MCF 10A (cell line): ENCODE measurements around the gene PLPPR1. TPM values are rescaled to one million over a fixed set of nuclear protein-coding genes. Genes with fewer than 3 reads are reported as not detected.

Source experiments
- BruUV-seq: library from RNA; stranded (reverse); fragments of 400-500 nt; replicated peaks from 2 replicates; lab custom pipeline; 2021; lab: Mats Ljungman, UMichigan
- CTCF ChIA-PET: fragments of 300-600 bp; sonication (Branson Sonifier 250); formaldehyde crosslinking; extraction: SDS; loops from one replicate; lab custom pipeline; 2021; ENCODE audit warnings: antibody characterized with exemption, inconsistent platforms; lab: Yijun Ruan, JAX
- POLR2A ChIA-PET: fragments of 300-600, 350-650 bp; sonication (Branson Sonifier 250); formaldehyde crosslinking; extraction: SDS; loops from one replicate; lab custom pipeline; 2020; ENCODE audit warnings: antibody characterized with exemption, inconsistent platforms; lab: Yijun Ruan, JAX
- DNase-seq: peaks from one replicate; pipeline ENCODE4 v3.0.0-alpha.2; 2018; ENCODE audit not compliant: unreplicated experiment
- H3K27ac Mint-ChIP-seq: one replicate; pipeline ENCODE4 v1.8.0; 2022; ENCODE audit warnings: mild to moderate bottlenecking, low read depth, mixed read lengths; ENCODE audit not compliant: unreplicated experiment
- H3K27me3 Mint-ChIP-seq: one replicate; pipeline ENCODE4 v1.8.0; 2022; ENCODE audit warnings: mixed read lengths; ENCODE audit not compliant: insufficient read depth, unreplicated experiment
- H3K36me3 Mint-ChIP-seq: one replicate; pipeline ENCODE4 v1.8.0; 2022; ENCODE audit warnings: mild to moderate bottlenecking, moderate library complexity, mixed read lengths; ENCODE audit not compliant: insufficient read depth, unreplicated experiment
- H3K4me1 Mint-ChIP-seq: one replicate; pipeline ENCODE4 v1.8.0; 2022; ENCODE audit warnings: mixed read lengths; ENCODE audit not compliant: insufficient read depth, unreplicated experiment
- H3K4me3 Mint-ChIP-seq: one replicate; pipeline ENCODE4 v1.8.0; 2022; ENCODE audit warnings: mild to moderate bottlenecking, moderate library complexity, mixed read lengths; ENCODE audit not compliant: unreplicated experiment
- H3K9me3 Mint-ChIP-seq: one replicate; pipeline ENCODE4 v1.8.0; 2022; ENCODE audit warnings: mixed read lengths; ENCODE audit not compliant: unreplicated experiment
- intact Hi-C: fragments of 100-400 bp; cut with micrococcal nuclease; formaldehyde crosslinking; loops from 2 replicates; pipeline ENCODE4 v1.14.1; 2022
- total RNA-seq: library from RNA; stranded (reverse); gene quantifications from 2 replicates; pipeline ENCODE4 v1.2.3, GENCODE V29; 2022
- TF ChIP-seq, protein P1 (sequence below): fragments of 200-600 bp; IDR thresholded peaks from one replicate; pipeline ENCODE4 v1.8.0; 2022; ENCODE audit warnings: antibody characterized with exemption, mild to moderate bottlenecking; ENCODE audit not compliant: unreplicated experiment

Gene PLPPR1
- total RNA-seq, 1 experiment from 2014 or later = not detected

DNA sequence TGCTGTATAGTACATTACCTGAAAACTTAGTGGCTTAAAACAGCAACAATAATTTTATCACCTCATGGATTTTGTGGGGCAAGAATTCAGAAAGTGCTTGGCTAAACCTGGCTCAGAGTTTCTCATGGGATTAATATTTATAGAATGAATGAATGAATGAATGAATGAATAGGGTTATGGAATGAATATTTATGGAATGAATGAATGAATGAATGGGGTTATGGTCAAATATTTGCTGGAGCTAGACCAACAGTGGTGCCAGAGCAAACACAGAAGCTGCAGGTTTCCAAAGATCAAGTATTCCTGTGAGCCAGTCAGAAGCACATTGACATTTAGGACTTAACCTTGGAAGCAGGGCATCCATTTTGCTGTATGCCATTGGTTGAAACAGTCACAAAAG lies 35.7 kb downstream of the PLPPR1 start:
- peaks cover 21% of the 10 kb centered on the region for H3K27me3 Mint-ChIP-seq
- no peaks in the 10 kb centered on the region for H3K36me3 Mint-ChIP-seq
- no peak overlapping the region for H3K27ac Mint-ChIP-seq
- H3K4me1 Mint-ChIP-seq = no peaks in the 10 kb centered on the region
- ChIA-PET CTCF (interaction anchor here (0.6 kb wide), 1 partner anchor 380 kb away, joined by 3 read pairs; no protein-coding TSS in a partner anchor), POLR2A (no interaction called here)
- DNase-seq = no peak
- H3K9me3 Mint-ChIP-seq = no peaks in the 10 kb centered on the region
- BruUV-seq = no TSS peak
- TF ChIP-seq, protein P1, sequence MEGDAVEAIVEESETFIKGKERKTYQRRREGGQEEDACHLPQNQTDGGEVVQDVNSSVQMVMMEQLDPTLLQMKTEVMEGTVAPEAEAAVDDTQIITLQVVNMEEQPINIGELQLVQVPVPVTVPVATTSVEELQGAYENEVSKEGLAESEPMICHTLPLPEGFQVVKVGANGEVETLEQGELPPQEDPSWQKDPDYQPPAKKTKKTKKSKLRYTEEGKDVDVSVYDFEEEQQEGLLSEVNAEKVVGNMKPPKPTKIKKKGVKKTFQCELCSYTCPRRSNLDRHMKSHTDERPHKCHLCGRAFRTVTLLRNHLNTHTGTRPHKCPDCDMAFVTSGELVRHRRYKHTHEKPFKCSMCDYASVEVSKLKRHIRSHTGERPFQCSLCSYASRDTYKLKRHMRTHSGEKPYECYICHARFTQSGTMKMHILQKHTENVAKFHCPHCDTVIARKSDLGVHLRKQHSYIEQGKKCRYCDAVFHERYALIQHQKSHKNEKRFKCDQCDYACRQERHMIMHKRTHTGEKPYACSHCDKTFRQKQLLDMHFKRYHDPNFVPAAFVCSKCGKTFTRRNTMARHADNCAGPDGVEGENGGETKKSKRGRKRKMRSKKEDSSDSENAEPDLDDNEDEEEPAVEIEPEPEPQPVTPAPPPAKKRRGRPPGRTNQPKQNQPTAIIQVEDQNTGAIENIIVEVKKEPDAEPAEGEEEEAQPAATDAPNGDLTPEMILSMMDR = no peak
- intact Hi-C loops = no loop called here
- H3K4me3 Mint-ChIP-seq = no peak overlapping the region

DNA sequence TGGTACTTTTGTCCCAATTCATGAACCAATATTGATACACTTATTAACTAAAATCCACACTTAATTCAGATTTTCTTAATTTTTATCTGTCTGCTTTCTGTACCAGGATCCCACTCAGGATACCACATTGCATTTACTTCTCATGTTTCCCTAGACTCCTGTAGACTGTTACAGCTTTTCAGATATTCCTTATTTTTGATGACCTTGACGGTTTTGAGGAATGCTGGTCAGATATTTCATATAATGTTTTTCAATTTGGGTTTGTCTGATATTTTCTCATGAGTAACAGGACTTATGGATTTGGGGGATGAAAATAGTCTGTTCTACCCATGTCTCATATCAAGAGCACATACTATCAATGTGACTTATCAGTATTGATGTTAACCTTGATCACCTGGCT lies 37.4 kb downstream of the PLPPR1 start:
- H3K4me3 Mint-ChIP-seq = no peak overlapping the region
- no peak for DNase-seq
- H3K36me3 Mint-ChIP-seq = no peaks in the 10 kb centered on the region
- POLR2A ChIA-PET = no interaction called here
- no TSS peak for BruUV-seq
- intact Hi-C loops = no loop called here
- H3K9me3 Mint-ChIP-seq = no peaks in the 10 kb centered on the region
- no peaks in the 10 kb centered on the region for H3K4me1 Mint-ChIP-seq
- no peak overlapping the region for H3K27ac Mint-ChIP-seq
- peaks cover 31% of the 10 kb centered on the region for H3K27me3 Mint-ChIP-seq
- TF ChIP-seq, protein P1 = no peak
- CTCF ChIA-PET = no interaction called here

DNA sequence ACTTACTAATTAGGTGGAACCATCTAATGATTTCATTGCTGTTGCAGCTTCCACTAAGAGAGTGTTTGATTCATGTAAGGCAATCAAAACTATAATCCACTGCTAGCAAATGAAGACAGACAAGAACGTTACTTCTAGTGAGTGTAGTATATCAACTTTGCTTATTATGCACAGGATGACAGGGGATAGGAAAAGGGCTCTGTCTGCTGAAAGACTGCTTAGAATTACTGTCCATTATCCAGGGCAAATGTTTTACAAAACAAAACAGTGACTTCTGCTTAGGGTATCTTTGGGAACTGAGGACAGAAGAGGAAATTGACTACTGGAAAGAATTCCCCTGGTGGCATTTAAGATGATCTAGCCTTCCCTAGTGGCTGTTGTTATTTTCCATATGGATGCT lies 40.2 kb downstream of the PLPPR1 start:
- no peak for DNase-seq
- Mint-ChIP-seq H3K27ac (no peak overlapping the region), H3K27me3 (peaks cover 44% of the 10 kb centered on the region), H3K4me1 (no peaks in the 10 kb centered on the region), H3K4me3 (no peak overlapping the region), H3K9me3 (no peaks in the 10 kb centered on the region), H3K36me3 (no peaks in the 10 kb centered on the region)
- ChIA-PET CTCF (no interaction called here), POLR2A (no interaction called here)
- BruUV-seq = no TSS peak
- intact Hi-C loops = no loop called here
- TF ChIP-seq, protein P1 = no peak

DNA sequence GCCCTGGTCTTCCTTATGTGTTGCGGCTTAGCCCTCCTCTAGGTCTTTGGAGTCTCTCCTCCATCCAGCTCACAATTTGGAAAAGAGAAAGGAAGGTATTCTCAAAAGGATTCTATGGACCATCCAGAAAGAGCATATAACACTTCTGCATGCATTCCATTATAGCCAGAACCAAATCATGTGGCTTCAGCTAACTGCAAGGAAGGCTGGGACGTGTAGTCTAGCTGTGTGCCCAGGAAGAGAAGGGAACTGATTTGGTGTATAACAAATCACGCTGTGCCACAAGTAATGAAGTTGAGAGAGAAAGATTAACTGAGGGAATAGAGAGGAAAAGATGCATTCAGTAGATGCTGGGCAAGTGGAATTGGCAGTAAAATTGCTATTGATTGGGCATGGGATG lies 43.7 kb downstream of the PLPPR1 start:
- Mint-ChIP-seq H3K4me3 (no peak overlapping the region), H3K27ac (no peak overlapping the region), H3K36me3 (no peaks in the 10 kb centered on the region), H3K4me1 (no peaks in the 10 kb centered on the region), H3K9me3 (no peaks in the 10 kb centered on the region), H3K27me3 (peaks cover 47% of the 10 kb centered on the region)
- no peak for DNase-seq
- POLR2A ChIA-PET = no interaction called here
- CTCF ChIA-PET = interaction anchor here (0.9 to 1.8 kb wide), 3 partner anchors 11 to 470 kb away, joined by 3 to 5 read pairs (median 3); no protein-coding TSS in a partner anchor
- TF ChIP-seq, protein P1 = no peak
- intact Hi-C loops = no loop called here
- BruUV-seq = no TSS peak
